Measurements from ENCODE around the gene OR8B8. TPM values are rescaled to one million over a fixed set of nuclear protein-coding genes. Genes with fewer than 3 reads are reported as not detected.
A peak's percentile ranks its signal among the peaks of the same experiment; 100 is the strongest.

The OR8B8 gene, protein sequence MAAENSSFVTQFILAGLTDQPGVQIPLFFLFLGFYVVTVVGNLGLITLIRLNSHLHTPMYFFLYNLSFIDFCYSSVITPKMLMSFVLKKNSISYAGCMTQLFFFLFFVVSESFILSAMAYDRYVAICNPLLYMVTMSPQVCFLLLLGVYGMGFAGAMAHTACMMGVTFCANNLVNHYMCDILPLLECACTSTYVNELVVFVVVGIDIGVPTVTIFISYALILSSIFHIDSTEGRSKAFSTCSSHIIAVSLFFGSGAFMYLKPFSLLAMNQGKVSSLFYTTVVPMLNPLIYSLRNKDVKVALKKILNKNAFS
- not detected for total RNA-seq

DNA sequence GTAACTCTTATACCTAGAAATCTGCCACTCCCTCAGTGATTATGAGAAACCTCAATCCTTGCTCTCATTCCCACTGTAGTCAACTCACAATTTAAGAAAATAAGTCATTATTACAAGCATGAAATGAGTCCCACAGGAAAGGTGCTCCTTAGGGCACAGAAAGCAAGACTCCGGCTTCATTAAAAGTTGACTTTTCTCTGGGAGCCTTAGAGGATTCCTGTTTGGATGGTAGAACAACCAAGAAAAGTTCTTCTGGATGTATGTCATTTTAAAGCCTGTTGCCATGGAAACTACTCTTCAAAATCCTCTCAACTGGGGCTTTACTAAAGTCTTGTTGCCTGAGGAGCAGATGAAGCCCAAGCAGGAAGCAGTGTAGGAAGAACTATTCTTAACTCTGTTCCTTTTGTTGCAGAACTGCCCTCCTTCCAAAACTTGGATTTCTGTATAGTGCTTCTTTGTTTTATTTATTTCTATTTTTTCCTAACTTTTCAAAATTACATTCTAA is at the start of gene OR8B8:
TSS of gene OR8B8 (minus strand) at position 51 of the 505 bp plus-strand sequence. CDS start 4,611 bp downstream, outside the sequence.
- Mint-ChIP-seq H3K4me3 (no peak within 1 kb of the TSS), H3K27ac (no peak within 1 kb of the TSS), H3K27me3 (peaks cover 12% of the 10 kb centered on the region), H3K9me3 (peaks cover 4% of the 10 kb centered on the region), H3K4me1 (no peaks in the 10 kb centered on the region), H3K36me3 (ENCODE audit: low read depth) (no peaks in the 10 kb centered on the region)
- ATAC-seq (replicated peaks) = no peak

DNA sequence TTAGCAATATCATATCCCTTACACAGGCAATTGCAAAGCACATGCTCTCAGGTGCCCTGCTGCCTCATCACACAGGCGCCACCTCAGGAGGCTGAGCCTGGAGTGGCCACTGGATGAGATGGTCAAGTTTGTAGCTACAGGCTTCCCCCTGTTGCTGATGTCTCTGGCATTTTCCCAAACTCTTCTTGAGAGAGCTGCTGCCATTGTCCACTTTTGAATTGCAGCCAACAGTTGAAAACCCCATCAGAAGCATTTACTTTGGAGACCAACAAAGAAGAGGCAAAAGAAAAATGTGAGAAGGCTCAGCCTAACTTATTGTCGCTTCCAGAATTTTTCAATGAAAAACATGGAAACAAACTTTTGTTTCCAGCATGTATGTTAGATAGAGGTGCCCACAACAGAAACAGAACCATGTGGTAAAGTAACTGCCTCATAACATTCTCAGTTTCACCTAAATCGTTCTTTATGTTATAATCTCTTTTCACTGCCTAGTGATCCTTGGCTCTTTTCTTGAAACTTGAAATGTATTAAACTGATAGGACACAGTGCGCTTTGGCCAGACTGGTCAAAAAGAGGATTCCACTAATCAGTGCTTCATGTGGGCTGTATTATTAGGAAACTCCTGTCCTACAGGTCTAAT is 47.6 kb upstream of the OR8B8 start:
- no peaks in the 10 kb centered on the region for H3K36me3 Mint-ChIP-seq (ENCODE audit: low read depth)
- H3K27ac Mint-ChIP-seq = no peak overlapping the region
- H3K9me3 Mint-ChIP-seq = peaks cover 4% of the 10 kb centered on the region

DNA sequence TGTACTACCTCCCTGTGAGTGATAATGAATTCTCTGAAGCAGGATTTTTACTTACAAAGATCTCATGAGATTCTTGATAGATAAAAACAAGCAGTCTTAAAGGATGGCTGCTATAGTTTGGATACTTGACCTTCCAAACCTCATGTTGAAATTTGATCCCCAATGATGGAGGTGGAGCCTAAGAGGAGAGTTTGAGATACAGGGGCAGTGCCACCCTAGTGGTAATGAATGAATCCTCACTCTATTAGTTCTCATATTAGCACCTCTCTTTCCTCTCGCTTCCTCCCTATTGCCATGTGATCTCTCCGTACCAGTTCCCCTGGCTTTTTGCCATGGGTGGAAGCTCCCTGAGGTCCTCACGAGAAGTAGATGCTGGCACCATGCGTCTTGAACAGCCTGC is 37.9 kb upstream of the OR8B8 start:
- no peak overlapping the region for H3K27ac Mint-ChIP-seq
- H3K9me3 Mint-ChIP-seq = no peaks in the 10 kb centered on the region
- H3K4me1 Mint-ChIP-seq = peaks cover 10% of the 10 kb centered on the region
- H3K4me3 Mint-ChIP-seq = no peak overlapping the region
- H3K36me3 Mint-ChIP-seq (ENCODE audit: low read depth) = no peaks in the 10 kb centered on the region
- ATAC-seq (replicated peaks) = no peak
- H3K27me3 Mint-ChIP-seq = peaks cover 33% of the 10 kb centered on the region

More for the DNA sequence above, 47.6 kb upstream of the OR8B8 start:
- ATAC-seq (replicated peaks) = no peak
- H3K27me3 Mint-ChIP-seq = peaks cover 3% of the 10 kb centered on the region
- no peak overlapping the region for H3K4me3 Mint-ChIP-seq
- H3K4me1 Mint-ChIP-seq = no peaks in the 10 kb centered on the region

DNA sequence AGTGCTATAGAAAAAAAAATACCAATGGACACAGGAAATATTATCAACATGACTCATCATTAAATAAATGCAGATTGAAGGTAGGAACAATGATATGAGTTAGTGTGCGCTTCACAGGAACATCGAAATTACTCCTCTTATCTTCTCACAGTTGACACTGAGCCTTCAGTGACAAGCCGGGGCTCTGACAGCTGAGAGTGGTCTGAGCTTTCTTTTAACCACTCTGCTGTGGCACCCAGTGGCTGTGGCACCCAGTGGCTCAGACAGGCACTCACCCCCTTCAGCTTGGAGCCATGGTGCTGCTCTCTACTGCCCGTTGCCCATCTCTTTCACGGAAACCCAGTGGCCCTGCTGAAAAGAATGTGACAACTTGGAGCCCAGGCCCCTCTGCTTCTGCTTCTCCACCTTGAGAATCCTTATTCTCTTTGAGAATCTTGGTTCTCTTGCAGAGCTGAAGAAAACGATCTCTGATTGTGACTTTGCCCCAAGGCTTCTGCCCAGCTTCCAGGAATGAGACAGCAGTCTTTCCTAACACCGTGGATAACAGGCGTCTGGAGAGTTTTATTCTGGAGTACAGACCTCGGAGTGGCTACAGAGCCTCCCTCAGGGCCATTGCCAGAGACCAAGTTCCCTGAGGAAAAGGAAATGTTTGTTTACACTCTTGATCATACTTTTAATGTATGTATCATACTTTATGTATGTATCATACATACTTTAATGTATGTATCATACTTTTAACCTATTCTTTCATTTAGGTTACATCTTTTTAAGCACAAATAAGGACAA is 37.1 kb upstream of the OR8B8 start:
- no peak overlapping the region for H3K4me3 Mint-ChIP-seq
- no peak for ATAC-seq (replicated peaks)
- H3K27ac Mint-ChIP-seq = no peak overlapping the region
- H3K4me1 Mint-ChIP-seq = peaks cover 10% of the 10 kb centered on the region
- no peaks in the 10 kb centered on the region for H3K9me3 Mint-ChIP-seq
- H3K36me3 Mint-ChIP-seq (ENCODE audit: low read depth) = no peaks in the 10 kb centered on the region
- peaks cover 33% of the 10 kb centered on the region for H3K27me3 Mint-ChIP-seq

DNA sequence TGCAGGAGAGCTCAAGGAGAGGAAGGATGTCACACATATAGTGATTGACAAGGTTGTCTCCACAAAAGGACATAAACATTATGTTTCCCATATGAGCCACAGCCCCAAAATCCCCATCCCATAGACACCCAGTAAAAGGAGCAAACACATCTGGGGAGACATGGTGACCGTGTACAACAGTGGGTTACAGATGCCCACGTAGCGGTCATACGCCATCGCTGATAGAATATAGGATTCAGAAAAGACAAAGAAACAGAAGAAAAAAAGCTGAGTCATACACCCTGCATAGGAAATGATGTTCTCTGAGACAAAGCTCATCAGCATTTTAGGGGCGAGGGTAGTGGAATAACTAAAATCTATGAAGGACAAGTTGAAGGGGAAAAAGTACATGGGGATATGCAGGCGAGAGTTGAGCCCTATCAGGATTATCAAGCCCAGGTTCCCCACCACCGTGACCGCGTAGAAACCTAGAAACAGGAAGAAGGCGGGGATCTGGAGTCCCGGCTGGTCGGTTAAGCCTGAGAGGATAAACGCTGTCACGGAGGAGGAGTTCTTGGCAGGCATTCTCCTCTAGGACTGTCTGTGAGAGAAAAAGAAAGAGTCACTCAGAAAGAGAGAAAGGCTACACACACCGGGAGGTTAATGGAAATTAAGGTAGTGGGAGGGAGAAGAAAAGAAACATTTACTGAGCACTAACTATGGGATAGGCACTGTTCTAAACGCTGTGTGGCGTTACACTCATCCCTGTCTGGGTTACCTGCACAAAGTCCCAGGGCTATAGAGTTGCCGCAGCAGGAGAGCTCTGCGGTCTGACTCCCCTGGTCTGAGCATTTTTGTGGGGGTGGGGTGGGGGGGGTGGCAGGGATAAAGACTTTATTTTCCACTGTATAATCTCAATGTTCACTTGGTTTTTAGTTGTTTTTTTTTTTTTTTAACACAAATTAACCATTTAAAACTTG is 36.1 kb upstream of the OR8B8 start:
- ATAC-seq (replicated peaks) = peak; percentile 56
- Mint-ChIP-seq H3K4me1 (peaks cover 10% of the 10 kb centered on the region), H3K36me3 (ENCODE audit: low read depth) (no peaks in the 10 kb centered on the region), H3K27ac (peak overlapping the region; percentile 56), H3K4me3 (peak overlapping the region; percentile 68), H3K9me3 (no peaks in the 10 kb centered on the region), H3K27me3 (peaks cover 29% of the 10 kb centered on the region)

DNA sequence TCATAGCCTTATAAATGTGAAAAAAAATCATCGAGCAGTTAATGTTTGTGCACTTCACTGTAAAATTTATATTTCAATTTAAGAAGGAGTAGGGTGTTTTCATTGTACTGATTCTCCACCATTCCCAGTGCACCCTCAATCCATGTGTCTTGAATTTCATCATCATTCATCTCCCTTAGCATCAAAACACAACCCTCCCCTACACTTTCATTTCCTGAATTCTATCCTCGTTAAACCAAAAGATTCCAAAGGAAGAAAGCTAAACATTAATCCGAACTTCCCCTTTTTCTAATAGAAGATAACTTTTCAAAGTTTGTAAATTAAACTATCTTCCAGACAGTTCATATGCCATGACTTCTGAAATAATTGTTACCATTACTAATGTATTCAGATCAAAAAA is 34.1 kb upstream of the OR8B8 start:
- H3K27ac Mint-ChIP-seq = no peak overlapping the region
- H3K36me3 Mint-ChIP-seq (ENCODE audit: low read depth) = no peaks in the 10 kb centered on the region
- no peak overlapping the region for H3K4me3 Mint-ChIP-seq
- peaks cover 10% of the 10 kb centered on the region for H3K4me1 Mint-ChIP-seq
- peaks cover 40% of the 10 kb centered on the region for H3K27me3 Mint-ChIP-seq
- ATAC-seq (replicated peaks) = no peak
- H3K9me3 Mint-ChIP-seq = no peaks in the 10 kb centered on the region

DNA sequence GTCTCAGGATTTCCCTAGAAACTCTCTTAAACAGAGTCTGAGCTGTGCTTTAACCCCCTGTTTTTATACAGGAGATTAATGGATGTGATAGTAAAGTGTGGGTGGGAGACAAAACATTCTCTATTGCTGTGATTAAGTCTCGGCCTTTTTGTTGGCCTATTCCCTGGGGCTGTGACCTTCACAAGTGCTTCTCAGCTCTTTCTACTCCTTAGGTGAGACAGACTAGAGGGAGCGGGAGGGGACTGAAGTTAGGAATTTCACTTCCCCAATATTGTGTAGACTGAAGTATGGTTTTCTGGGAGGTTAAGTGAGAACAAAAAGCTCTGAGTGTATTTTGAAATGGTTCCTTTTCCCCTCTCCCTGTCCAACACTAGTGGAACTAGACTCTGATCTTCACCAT is 29.8 kb upstream of the OR8B8 start:
- peaks cover 25% of the 10 kb centered on the region for H3K27me3 Mint-ChIP-seq
- H3K9me3 Mint-ChIP-seq = peaks cover 4% of the 10 kb centered on the region
- no peak for ATAC-seq (replicated peaks)
- no peak overlapping the region for H3K4me3 Mint-ChIP-seq
- no peaks in the 10 kb centered on the region for H3K4me1 Mint-ChIP-seq
- H3K36me3 Mint-ChIP-seq (ENCODE audit: low read depth) = no peaks in the 10 kb centered on the region
- H3K27ac Mint-ChIP-seq = no peak overlapping the region

DNA sequence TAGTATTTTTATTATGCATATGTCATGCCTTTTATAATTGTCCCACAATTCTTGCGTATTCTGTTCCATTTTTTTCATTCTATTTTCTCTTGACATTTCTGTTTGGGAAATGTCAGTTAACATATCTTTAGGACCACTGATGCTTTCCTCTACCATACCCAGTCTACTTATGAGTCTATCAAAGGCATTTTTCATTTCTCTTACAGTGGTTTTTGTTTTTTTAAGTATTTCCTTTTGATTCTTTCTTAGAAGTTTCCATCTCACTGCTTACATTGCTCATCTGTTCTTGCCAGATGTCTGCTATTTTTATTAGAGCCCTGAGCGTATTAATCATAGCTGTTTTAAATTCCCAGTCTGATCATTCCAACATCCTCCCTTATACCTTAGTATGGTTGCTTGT is 29.3 kb upstream of the OR8B8 start:
- no peak overlapping the region for H3K4me3 Mint-ChIP-seq
- ATAC-seq (replicated peaks) = no peak
- H3K36me3 Mint-ChIP-seq (ENCODE audit: low read depth) = no peaks in the 10 kb centered on the region
- H3K9me3 Mint-ChIP-seq = peaks cover 4% of the 10 kb centered on the region
- peaks cover 20% of the 10 kb centered on the region for H3K27me3 Mint-ChIP-seq
- no peak overlapping the region for H3K27ac Mint-ChIP-seq
- no peaks in the 10 kb centered on the region for H3K4me1 Mint-ChIP-seq

DNA sequence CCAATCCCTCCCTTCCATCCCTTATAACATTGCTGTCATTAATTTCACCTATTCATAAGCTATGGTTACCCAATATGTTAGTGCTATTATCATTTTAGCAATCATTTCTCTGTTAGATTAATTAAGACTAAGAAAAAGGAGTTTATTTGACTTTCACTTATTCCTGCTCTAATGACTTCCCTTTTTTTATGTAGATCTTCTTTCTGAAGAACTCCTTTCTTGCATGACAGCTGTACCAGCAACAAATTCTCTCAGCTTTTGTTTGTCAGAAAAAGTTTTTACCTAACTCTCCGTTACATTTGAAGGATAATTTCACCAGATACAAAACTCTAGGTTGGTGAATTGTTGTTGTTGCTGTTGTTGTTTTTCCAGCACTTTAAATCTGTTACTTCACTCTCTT is 28.6 kb upstream of the OR8B8 start:
- no peaks in the 10 kb centered on the region for H3K4me1 Mint-ChIP-seq
- peaks cover 14% of the 10 kb centered on the region for H3K27me3 Mint-ChIP-seq
- ATAC-seq (replicated peaks) = no peak
- no peak overlapping the region for H3K4me3 Mint-ChIP-seq
- peaks cover 4% of the 10 kb centered on the region for H3K9me3 Mint-ChIP-seq
- H3K27ac Mint-ChIP-seq = no peak overlapping the region
- no peaks in the 10 kb centered on the region for H3K36me3 Mint-ChIP-seq (ENCODE audit: low read depth)

DNA sequence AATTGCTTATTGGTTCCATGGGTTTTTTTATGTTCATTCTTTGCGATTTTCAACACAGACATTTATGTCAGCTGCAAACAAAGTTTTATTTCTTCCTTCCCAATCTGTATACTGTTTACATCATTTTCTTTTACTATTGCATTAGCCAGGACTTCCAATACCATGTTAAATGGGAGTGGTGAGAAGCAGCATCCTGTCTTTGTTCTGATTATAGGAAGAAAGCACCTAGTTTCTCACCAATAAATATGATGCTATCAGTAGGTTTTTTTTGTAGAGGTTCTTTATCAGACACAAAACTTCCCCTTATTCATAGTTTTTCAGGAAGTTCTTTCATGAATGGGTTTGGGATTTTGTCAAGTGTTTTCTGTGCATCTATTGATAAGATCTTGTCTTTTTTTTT is 28.0 kb upstream of the OR8B8 start:
- Mint-ChIP-seq H3K27ac (no peak overlapping the region), H3K27me3 (peaks cover 13% of the 10 kb centered on the region)
- no peak for ATAC-seq (replicated peaks)

DNA sequence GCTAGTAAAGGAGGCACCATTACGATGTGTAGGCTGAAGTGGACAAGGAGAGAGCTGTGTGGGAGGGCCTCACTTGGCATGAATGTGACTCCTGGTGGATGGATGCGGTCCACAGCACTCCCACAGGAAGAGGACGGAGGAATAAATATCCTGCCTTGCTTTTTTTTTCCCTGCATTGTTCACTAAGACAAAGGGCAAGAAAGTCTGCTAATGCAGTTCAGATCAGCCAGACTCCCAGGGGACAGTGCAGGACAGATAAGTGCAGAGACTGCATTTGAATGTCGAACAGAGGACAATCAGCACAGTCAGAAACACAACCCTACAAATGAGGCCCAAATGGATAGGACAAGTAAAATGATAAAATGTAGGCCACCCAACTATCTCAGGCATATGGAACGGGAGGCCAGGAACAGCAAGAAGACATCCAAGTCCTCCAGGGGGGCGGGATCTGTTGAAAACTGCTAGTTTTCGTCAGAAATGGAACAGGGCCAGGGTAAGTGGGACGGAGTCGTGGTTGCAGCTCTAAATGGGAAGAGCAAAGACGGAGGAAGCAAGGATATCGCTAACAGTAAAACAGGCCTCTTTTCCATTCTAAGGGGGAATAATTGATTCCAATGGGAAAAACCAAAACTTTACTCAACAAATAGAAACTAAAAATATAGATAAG is 25.2 kb upstream of the OR8B8 start:
- Mint-ChIP-seq H3K4me3 (no peak overlapping the region), H3K9me3 (peaks cover 4% of the 10 kb centered on the region), H3K36me3 (ENCODE audit: low read depth) (no peaks in the 10 kb centered on the region), H3K4me1 (no peaks in the 10 kb centered on the region), H3K27me3 (peaks cover 10% of the 10 kb centered on the region), H3K27ac (no peak overlapping the region)
- no peak for ATAC-seq (replicated peaks)

More for the DNA sequence above, 28.0 kb upstream of the OR8B8 start:
- Mint-ChIP-seq H3K9me3 (peaks cover 4% of the 10 kb centered on the region), H3K36me3 (ENCODE audit: low read depth) (no peaks in the 10 kb centered on the region), H3K4me1 (no peaks in the 10 kb centered on the region), H3K4me3 (no peak overlapping the region)

DNA sequence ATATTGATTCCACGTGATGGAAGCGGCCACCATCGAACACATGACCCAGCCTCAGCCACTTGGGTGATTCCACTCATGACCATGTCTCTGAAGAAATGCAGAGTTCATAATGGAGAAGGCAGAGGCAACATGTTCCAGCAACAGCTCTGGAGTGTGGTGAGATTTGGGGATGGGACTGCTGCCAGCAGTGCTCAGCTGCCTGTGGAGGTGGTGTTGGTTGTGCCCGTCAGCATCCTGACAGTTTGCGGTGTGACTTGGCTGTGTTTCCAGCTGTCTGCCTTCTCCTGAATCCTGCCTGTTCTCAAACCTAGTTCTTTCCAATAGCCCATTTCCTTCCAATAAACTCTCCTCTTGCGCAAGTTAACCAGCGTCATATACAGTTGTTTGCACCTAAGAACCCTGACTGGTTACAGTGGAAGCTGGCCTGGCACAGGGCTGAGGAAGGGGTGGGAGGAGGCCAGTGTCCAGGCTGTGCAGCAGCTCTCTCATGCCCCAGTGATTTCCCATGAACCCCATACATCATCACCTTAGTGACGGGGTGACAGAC is 22.0 kb upstream of the OR8B8 start:
- no peak overlapping the region for H3K4me3 Mint-ChIP-seq
- no peak for ATAC-seq (replicated peaks)

DNA sequence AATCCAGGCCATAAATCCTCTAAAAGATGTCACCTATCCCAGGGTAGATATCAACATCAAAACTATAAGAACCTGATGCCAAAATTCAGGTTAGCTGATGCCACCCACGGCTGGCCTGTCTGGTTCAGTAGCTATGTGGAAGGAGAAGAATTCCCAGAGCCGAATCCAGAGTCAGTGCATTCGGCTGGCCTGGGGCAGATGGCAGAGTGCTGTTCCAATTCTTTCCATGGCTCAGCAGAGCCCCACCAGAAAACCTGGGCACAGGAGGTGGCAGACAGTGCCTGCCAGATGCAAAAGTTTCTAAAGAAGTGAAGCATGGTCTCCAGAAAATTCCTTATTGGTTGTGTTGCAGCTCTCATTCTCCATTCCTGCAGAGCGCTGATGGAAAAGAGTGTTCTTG is 19.9 kb upstream of the OR8B8 start:
- ATAC-seq (replicated peaks) = no peak
- H3K27me3 Mint-ChIP-seq = peaks cover 3% of the 10 kb centered on the region
- H3K4me3 Mint-ChIP-seq = no peak overlapping the region
- no peaks in the 10 kb centered on the region for H3K9me3 Mint-ChIP-seq
- H3K27ac Mint-ChIP-seq = no peak overlapping the region
- H3K4me1 Mint-ChIP-seq = no peaks in the 10 kb centered on the region
- no peaks in the 10 kb centered on the region for H3K36me3 Mint-ChIP-seq (ENCODE audit: low read depth)

More for the DNA sequence above, 22.0 kb upstream of the OR8B8 start:
- Mint-ChIP-seq H3K9me3 (peaks cover 4% of the 10 kb centered on the region), H3K27me3 (peaks cover 3% of the 10 kb centered on the region), H3K27ac (no peak overlapping the region), H3K4me1 (no peaks in the 10 kb centered on the region), H3K36me3 (ENCODE audit: low read depth) (no peaks in the 10 kb centered on the region)

Measured in activated T-helper 17 cell treated with anti-CD3 and anti-CD28 coated beads, Interleukin-2, amount 50 U/mL, for 72 hours (primary cell).